H1 (cell line): Measurements from ENCODE around the gene ACVR1. TPM values are rescaled to one million over a fixed set of nuclear protein-coding genes. Genes with fewer than 3 reads are reported as not detected.

Experiments
- CTCF ChIA-PET: fragments of 300-600 bp; sonication (Branson Sonifier 250); formaldehyde crosslinking; loops from one replicate; lab custom pipeline; 2021; ENCODE audit not compliant: partially characterized antibody; lab: Charles Lee
- POLR2A ChIA-PET: fragments of 300-600 bp; sonication (Branson Sonifier 250); formaldehyde crosslinking; loops from one replicate; lab custom pipeline; 2021; ENCODE audit warnings: inconsistent platforms; ENCODE audit not compliant: partially characterized antibody; lab: Charles Lee
- DNase-seq, 2 experiments: peaks; one replicate each; pipeline versions ENCODE4 v3.0.0 to v3.0.0-alpha.2; 2010 to 2022; ENCODE audit warnings: low spot score in 2 of 2, low read depth in 1 of 2, mixed read lengths in 1 of 2
- FAIRE-seq: peaks from 2 replicates; lab custom pipeline; 2011; peaks lifted over from hg19 to GRCh38; lab: Jason Lieb, UNC
- H2AFZ ChIP-seq: 2 replicates; pipeline ENCODE4 v1.8.1; 2012; ENCODE audit warnings: low read length, inconsistent platforms
- H2AK5ac ChIP-seq: 2 replicates; pipeline ENCODE4 v1.6.1; 2013; ENCODE audit warnings: low read depth, low read length
- H2BK120ac ChIP-seq: replicated peaks from 2 replicates; pipeline ENCODE3; 2013; ENCODE audit warnings: low read depth, low read length, inconsistent platforms
- H2BK12ac ChIP-seq: 2 replicates; pipeline ENCODE4 v1.6.1; 2013; ENCODE audit warnings: low read depth, low read length
- H2BK15ac ChIP-seq: 2 replicates; pipeline ENCODE4 v1.6.1; 2013; ENCODE audit warnings: low read length
- H2BK20ac ChIP-seq: 2 replicates; pipeline ENCODE4 v1.6.1; 2013; ENCODE audit warnings: low read length
- H2BK5ac ChIP-seq: 2 replicates; pipeline ENCODE4 v1.6.1; 2013; ENCODE audit warnings: low read depth, low read length
- H3K14ac ChIP-seq: 2 replicates; pipeline ENCODE4 v1.6.1; 2013; ENCODE audit warnings: inconsistent platforms; ENCODE audit not compliant: insufficient read length
- H3K18ac ChIP-seq: 2 replicates; pipeline ENCODE4 v1.6.1; 2013; ENCODE audit warnings: low read length; ENCODE audit errors: extremely low read depth
- H3K23ac ChIP-seq: 2 replicates; pipeline ENCODE4 v1.6.1; 2013; ENCODE audit warnings: inconsistent platforms; ENCODE audit not compliant: insufficient read length
- H3K23me2 ChIP-seq: 2 replicates; pipeline ENCODE4 v1.6.1; 2013; ENCODE audit warnings: low read depth, low read length
- H3K27ac ChIP-seq: 2 replicates; pipeline ENCODE4 v1.6.1; 2011; ENCODE audit warnings: low read depth, low read length, inconsistent platforms
- H3K27me3 ChIP-seq, 4 experiments: replicated peaks in 1 of 4; 1 replicate in 1 of 4; 2 replicates in 3 of 4; pipeline versions ENCODE4 v1.6.1 to v1.8.1; 2011 to 2013; ENCODE audit warnings: low read length in 3 of 4, mild to moderate bottlenecking in 3 of 4, inconsistent platforms in 2 of 4, mixed read lengths in 2 of 4, moderate library complexity in 1 of 4; ENCODE audit not compliant: control insufficient read depth in 3 of 4, insufficient read depth in 3 of 4; ENCODE audit errors: extremely low read depth in 1 of 4
- H3K36me3 ChIP-seq, 4 experiments: 2 replicates each; pipeline versions ENCODE4 v1.6.1 to v1.8.1; 2011 to 2013; ENCODE audit warnings: mild to moderate bottlenecking in 4 of 4, low read length in 3 of 4, moderate library complexity in 2 of 4, control low read depth in 1 of 4, inconsistent platforms in 1 of 4; ENCODE audit not compliant: insufficient read depth in 4 of 4, control insufficient read depth in 2 of 4
- H3K4ac ChIP-seq: replicated peaks from 2 replicates; pipeline ENCODE3; 2013; ENCODE audit warnings: low read length, low read depth, mixed read lengths, inconsistent platforms; ENCODE audit not compliant: insufficient read length
- H3K4me1 ChIP-seq, 4 experiments: replicated peaks in 1 of 4; 1 replicate in 1 of 4; 2 replicates in 3 of 4; pipeline versions ENCODE4 v1.6.1 to v1.8.1; 2011 to 2013; ENCODE audit warnings: low read length in 3 of 4, inconsistent platforms in 2 of 4, mixed read lengths in 1 of 4; ENCODE audit not compliant: insufficient read depth in 4 of 4, control insufficient read depth in 3 of 4
- H3K4me2 ChIP-seq, 2 experiments: 2 replicates each; pipeline versions ENCODE4 v1.6.1 to v1.8.1; 2011 to 2013; ENCODE audit warnings: low read depth in 2 of 2, low read length in 2 of 2, control low read depth in 1 of 2, inconsistent platforms in 1 of 2, mild to moderate bottlenecking in 1 of 2; ENCODE audit not compliant: insufficient read depth in 1 of 2
- H3K4me3 ChIP-seq, 4 experiments: fragments of 200-600, 300-600 bp in 1 of 4; sonication (generic), shearing (Covaris generic), sonication (Bioruptor Twin) in 1 of 4; 2 replicates each; pipeline versions ENCODE4 v1.5.1 to v1.8.1; 2011 to 2016; ENCODE audit warnings: low read length in 4 of 4, low read depth in 3 of 4, control low read depth in 2 of 4, inconsistent platforms in 2 of 4, mild to moderate bottlenecking in 2 of 4, mixed read lengths in 1 of 4, moderate library complexity in 1 of 4; ENCODE audit not compliant: insufficient read depth in 2 of 4; ENCODE audit errors: extremely low read depth in 1 of 4
- H3K56ac ChIP-seq: replicated peaks from 2 replicates; pipeline ENCODE3; 2013; ENCODE audit warnings: low read depth, mild to moderate bottlenecking, mixed read lengths, low read length, inconsistent platforms; ENCODE audit not compliant: insufficient read length
- H3K79me1 ChIP-seq: 2 replicates; pipeline ENCODE4 v1.6.1; 2013; ENCODE audit warnings: low read depth, low read length, control low read depth
- H3K79me2 ChIP-seq, 2 experiments: 2 replicates each; pipeline versions ENCODE4 v1.6.1 to v1.8.1; 2012 to 2013; ENCODE audit warnings: low read length in 2 of 2, mild to moderate bottlenecking in 2 of 2, inconsistent platforms in 1 of 2; ENCODE audit not compliant: insufficient read depth in 2 of 2, control insufficient read depth in 1 of 2
- H3K9ac ChIP-seq, 4 experiments: replicated peaks in 1 of 4; 1 replicate in 1 of 4; 2 replicates in 3 of 4; pipeline versions ENCODE4 v1.6.1 to v1.8.1; 2011 to 2013; ENCODE audit warnings: low read depth in 3 of 4, low read length in 3 of 4, control low read depth in 2 of 4, mild to moderate bottlenecking in 2 of 4, moderate library complexity in 2 of 4, inconsistent platforms in 1 of 4; ENCODE audit errors: extremely low read depth in 1 of 4
- H3K9me3 ChIP-seq, 2 experiments: 2 replicates each; pipeline versions ENCODE4 v1.6.1 to v1.8.1; 2012 to 2013; ENCODE audit warnings: mild to moderate bottlenecking in 2 of 2, moderate library complexity in 2 of 2, control low read depth in 1 of 2, inconsistent platforms in 1 of 2, low read depth in 1 of 2, low read length in 1 of 2, mixed read lengths in 1 of 2; ENCODE audit not compliant: insufficient read depth in 2 of 2
- H4K20me1 ChIP-seq, 2 experiments: replicated peaks in 1 of 2; 2 replicates each; pipeline versions ENCODE3 to v1.8.1; 2011 to 2013; ENCODE audit warnings: inconsistent platforms in 2 of 2, low read length in 2 of 2, mild to moderate bottlenecking in 1 of 2; ENCODE audit not compliant: insufficient read depth in 2 of 2, control insufficient read depth in 1 of 2
- H4K5ac ChIP-seq: 2 replicates; pipeline ENCODE4 v1.6.1; 2013; ENCODE audit warnings: low read length, low read depth, mixed read lengths, inconsistent platforms; ENCODE audit not compliant: insufficient read length
- H4K8ac ChIP-seq: 2 replicates; pipeline ENCODE4 v1.8.0; 2013; ENCODE audit warnings: mild to moderate bottlenecking, moderate library complexity, low read length, inconsistent platforms; ENCODE audit not compliant: insufficient read depth; ENCODE audit errors: extremely low read depth
- H4K91ac ChIP-seq: replicated peaks from 2 replicates; pipeline ENCODE3; 2013; ENCODE audit warnings: low read length, mixed read lengths, inconsistent platforms; ENCODE audit not compliant: insufficient read length
- KDM4A ChIP-seq: IDR thresholded peaks from one replicate; pipeline ENCODE4 v1.7.1; 2012; ENCODE audit warnings: low read depth, mild to moderate bottlenecking, moderate library complexity, low read length, inconsistent platforms; ENCODE audit not compliant: severe bottlenecking
- TBP ChIP-seq: IDR thresholded peaks from 2 replicates; pipeline ENCODE4 v1.6.1; 2011; ENCODE audit warnings: low read depth, low read length, improper control_type of control experiment
- WGBS, 2 experiments: shearing (Covaris generic) in 1 of 2; methylation state at CpG; one replicate each; pipeline versions ENCODE4 v1.1.6 to v1.1.7; 2013 to 2015; ENCODE audit warnings: low lambda C conversion rate in 2 of 2, mixed read lengths in 2 of 2, inconsistent platforms in 1 of 2, low coverage in 1 of 2, missing lambda C conversion rate in 1 of 2; ENCODE audit not compliant: insufficient replicate concordance in 2 of 2, insufficient coverage in 1 of 2, insufficient read length in 1 of 2; ENCODE audit errors: extremely low coverage in 1 of 2, missing lambda C conversion rate in 1 of 2; 5-methylcytosine and 5-hydroxymethylcytosine counted together
- polyA plus RNA-seq, 7 experiments: library from polyadenylated mRNA; depleted of rRNA in 3 of 7; stranded (reverse) in 5 of 7; unstranded in 2 of 7; fragments of >200 nt in 5 of 7; fragments of 200-250 nt in 2 of 7; gene quantifications; 1 replicate in 5 of 7; 2 replicates in 1 of 7; 4 replicates in 1 of 7; pipeline versions ENCODE4 v1.2.1 to v1.2.3, GENCODE V29; 2011 to 2013; ENCODE audit warnings: missing spikeins in 2 of 7, mixed read lengths in 2 of 7
- total RNA-seq: library from RNA; stranded (reverse); fragmentation: NEBNext Ultra II Directional; extraction: Animal tissue kit (Norgen Biotek cat#: 25700); gene quantifications from 2 replicates; pipeline ENCODE4 v1.2.1, GENCODE V29; 2021

ACVR1 gene
- total and polyA plus RNA-seq, 2 of the 8 experiments (the other 6 are each of a cell fraction or from before 2014, with no cell fraction given): 8.5 to 17.7 TPM

GRCh38 chr2:157743051-157743450, 133.1 kb downstream of the ACVR1 start:
- Histone ChIP-seq H3K36me3 (no peaks in the 10 kb centered on the region), H4K20me1 (no peaks in the 10 kb centered on the region), H3K4me3 (no peak overlapping the region), H4K5ac (no peak overlapping the region), H2BK15ac (no peak overlapping the region), H2BK20ac (no peak overlapping the region), H4K91ac (no peak overlapping the region), H2BK5ac (no peak overlapping the region), H3K9ac (no peak overlapping the region), H2AFZ (no peak overlapping the region), H3K27ac (no peak overlapping the region), H3K56ac (no peak overlapping the region), H3K23me2 (no peaks in the 10 kb centered on the region), H3K27me3 (no peaks in the 10 kb centered on the region), H2BK120ac (no peak overlapping the region), H2BK12ac (no peak overlapping the region), H2AK5ac (no peak overlapping the region), H3K23ac (no peak overlapping the region), H3K18ac (no peak overlapping the region), H3K9me3 (no peaks in the 10 kb centered on the region), H3K79me2 (no peaks in the 10 kb centered on the region), H3K14ac (no peak overlapping the region), H3K4ac (no peak overlapping the region), H3K79me1 (no peaks in the 10 kb centered on the region; the same call in 1 of the 2 replicates), H3K4me2 (no peak overlapping the region), H3K4me1 (no peaks in the 10 kb centered on the region; a peak in 2 of 7 replicates), H4K8ac (no peak overlapping the region)
- 88% methylated on average over 2 of the region's 2 CpGs; no CpG with 5 or more reads in 1 of the 2 experiments for whole genome bisulfite sequencing, 2 experiments
- DNase-seq (no peak), FAIRE-seq (no peak)
- CTCF ChIA-PET: no interaction called here
- POLR2A ChIA-PET: no interaction called here
- TF ChIP-seq TBP (no peak), KDM4A (no peak)
